ENCODE measurements around the gene CBX1. TPM values are rescaled to one million over a fixed set of nuclear protein-coding genes. Genes with fewer than 3 reads are reported as not detected.
A peak's percentile ranks its signal among the peaks of the same experiment; 100 is the strongest.

CBX1 gene
- total and polyA plus RNA-seq, 10 of the 15 experiments (the other 5 are each of a cell fraction or from before 2014, with no cell fraction given): 11.8 to 99.2 (median 43.5) TPM

DNA sequence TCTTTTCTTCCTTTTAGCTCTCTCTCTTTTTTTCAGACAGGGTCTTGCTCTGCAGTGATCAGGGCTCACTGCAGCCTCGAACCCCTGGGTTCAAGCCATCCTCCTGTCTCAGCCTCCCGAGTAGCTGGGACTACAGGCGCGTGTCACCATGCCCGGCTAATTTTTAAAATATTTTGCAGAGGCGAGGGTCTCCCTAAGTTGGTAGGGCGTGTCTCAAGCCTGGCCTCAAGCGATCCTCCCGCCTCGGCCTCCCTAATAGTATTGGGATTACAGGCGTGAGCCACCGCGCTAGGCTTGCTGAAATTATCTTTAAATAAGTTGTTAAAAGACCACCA lies 5.5 kb upstream of the CBX1 start:
- H3K4me2 ChIP-seq (ENCODE audit: control insufficient read depth, insufficient read depth): peak overlapping the region; percentile 3
- no TSS peak for BruUV-seq (replicated peaks)
- H3K9ac ChIP-seq (ENCODE audit: control insufficient read depth, insufficient read depth, low read length): peak overlapping the region; percentile 68
- in situ Hi-C loops (cut with MboI): no loop called here
- ChIA-PET CTCF (interaction anchor here (0.6 to 33.4 kb wide), 8 partner anchors 8 to 143 kb away, joined by 3 to 525 read pairs (median 8); partner anchors contain the start of gene CBX1), RAD21 (ENCODE audit: unreplicated experiment) (interaction anchor here (0.5 to 3.2 kb wide), 8 partner anchors 9 to 100 kb away, joined by 3 to 16 read pairs (median 4); no protein-coding TSS in a partner anchor), POLR2A (interaction anchor here (1.3 to 4.4 kb wide), 4 partner anchors 8 to 51 kb away, joined by 7 to 23 read pairs (median 12); no protein-coding TSS in a partner anchor), SMC1A (ENCODE audit: uncharacterized antibody, unreplicated experiment) (interaction anchor here (1.2 to 7.5 kb wide), 4 partner anchors 9 to 54 kb away, joined by 3 to 54 read pairs (median 22); no protein-coding TSS in a partner anchor)
- intact Hi-C loops (cut with micrococcal nuclease; ENCODE audit: unreplicated experiment): no loop called here
- no peaks in the 10 kb centered on the region for H3K27me3 ChIP-seq (replicated peaks in 1 of 2; ENCODE audit: control insufficient read depth in 2 of 2, insufficient read depth in 2 of 2, low read length in 1 of 2)
- DNase-seq (ENCODE audit: low read depth, low spot score) (no peak), ATAC-seq (no peak), FAIRE-seq (no peak)
- peak overlapping the region; percentile 80; the same call in 1 of the 2 replicates for H3K27ac ChIP-seq (ENCODE audit: control insufficient read depth, insufficient read depth)
- peaks cover 11% of the 10 kb centered on the region for H3K4me1 ChIP-seq (ENCODE audit: control insufficient read depth, insufficient read depth, low read length)
- peaks cover 38% of the 10 kb centered on the region for H3K79me2 ChIP-seq (ENCODE audit: control insufficient read depth, insufficient read depth, low read length)
- peak overlapping the region; percentile 42 for H2AFZ ChIP-seq (ENCODE audit: control insufficient read depth, low read depth, low read length)
- H3K36me3 ChIP-seq (ENCODE audit: control insufficient read depth in 2 of 2, insufficient read depth in 2 of 2, low read length in 1 of 2): no peaks in the 10 kb centered on the region
- 9% methylated on average over 13 of the region's 13 CpGs for WGBS (ENCODE audit: insufficient coverage, insufficient replicate concordance, low lambda C conversion rate, missing lambda C conversion rate)
- no peaks in the 10 kb centered on the region for H4K20me1 ChIP-seq (ENCODE audit: control insufficient read depth, insufficient read depth)
- peak overlapping the region; percentile 97 for H3K4me3 ChIP-seq
- no peak for TF ChIP-seq RBBP5 (conservative IDR thresholded peaks at IDR 0.05)
- 0 out of 2 replicates have a peak, but pooled peaks have one; percentile 17 for TF ChIP-seq MLLT1 (IDR thresholded peaks at IDR 0.05)
- no peak for TF ChIP-seq MEF2B (IDR thresholded peaks at IDR 0.05; ENCODE audit: partially characterized antibody, poor library complexity, severe bottlenecking)
- H3K9me3 ChIP-seq (replicated peaks; ENCODE audit: control insufficient read depth, insufficient read depth, low read length): peaks cover 3% of the 10 kb centered on the region; the same call in 2 of the 3 replicates

DNA sequence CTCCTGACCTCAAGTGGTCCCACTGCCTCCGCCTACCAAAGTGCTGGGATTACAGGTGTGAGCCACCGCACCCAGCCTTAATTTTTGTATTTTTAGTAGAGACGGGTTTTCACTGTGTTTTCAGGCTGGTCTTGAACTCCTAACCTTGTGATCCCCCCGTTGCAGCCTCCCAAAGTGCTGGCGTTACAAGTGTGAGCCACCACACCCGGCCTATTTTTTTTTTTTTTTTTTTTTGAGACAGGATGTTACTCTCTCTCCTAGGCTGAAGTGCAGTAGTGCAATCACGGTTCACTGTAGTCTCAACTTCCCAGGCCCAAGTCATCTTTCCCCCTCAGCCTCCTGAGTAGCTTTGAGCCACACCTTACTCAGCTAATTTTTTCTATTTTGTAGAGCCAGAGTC lies 3.2 kb upstream of the CBX1 start:
- SMC1A ChIA-PET (ENCODE audit: uncharacterized antibody, unreplicated experiment): no interaction called here
- in situ Hi-C loops (cut with MboI) (no loop called here), intact Hi-C loops (cut with micrococcal nuclease; ENCODE audit: unreplicated experiment) (no loop called here)
- CTCF ChIA-PET: interaction anchor here (33.4 kb wide), 1 partner anchor 25 kb away, joined by 525 read pairs; no protein-coding TSS in a partner anchor
- Histone ChIP-seq H3K9me3 (replicated peaks; ENCODE audit: control insufficient read depth, insufficient read depth, low read length) (peaks cover 3% of the 10 kb centered on the region; the same call in 2 of the 3 replicates), H3K27ac (ENCODE audit: control insufficient read depth, insufficient read depth) (no peak overlapping the region), H2AFZ (ENCODE audit: control insufficient read depth, low read depth, low read length) (no peak overlapping the region), H3K36me3 (ENCODE audit: control insufficient read depth in 2 of 2, insufficient read depth in 2 of 2, low read length in 1 of 2) (no peaks in the 10 kb centered on the region), H3K9ac (ENCODE audit: control insufficient read depth, insufficient read depth, low read length) (no peak overlapping the region), H3K27me3 (replicated peaks in 1 of 2; ENCODE audit: control insufficient read depth in 2 of 2, insufficient read depth in 2 of 2, low read length in 1 of 2) (no peaks in the 10 kb centered on the region), H4K20me1 (ENCODE audit: control insufficient read depth, insufficient read depth) (no peaks in the 10 kb centered on the region), H3K79me2 (ENCODE audit: control insufficient read depth, insufficient read depth, low read length) (peaks cover 32% of the 10 kb centered on the region), H3K4me2 (ENCODE audit: control insufficient read depth, insufficient read depth) (no peak overlapping the region), H3K4me3 (no peak overlapping the region), H3K4me1 (ENCODE audit: control insufficient read depth, insufficient read depth, low read length) (peaks cover 16% of the 10 kb centered on the region)
- FAIRE-seq (no peak), ATAC-seq (no peak), DNase-seq (ENCODE audit: low read depth, low spot score) (no peak)
- RAD21 ChIA-PET (ENCODE audit: unreplicated experiment): no interaction called here
- no TSS peak for BruUV-seq (replicated peaks)
- WGBS (ENCODE audit: insufficient coverage, insufficient replicate concordance, low lambda C conversion rate, missing lambda C conversion rate): 84% methylated on average over 7 of the region's 7 CpGs
- POLR2A ChIA-PET: interaction anchor here (1.2 to 4.1 kb wide), 2 partner anchors 8 to 9 kb away, joined by 3 to 32 read pairs; no protein-coding TSS in a partner anchor
- TF ChIP-seq ASH2L (IDR thresholded peaks at IDR 0.05; ENCODE audit: borderline replicate concordance, low read depth) (no peak), POU2F2 (IDR thresholded peaks at IDR 0.05; ENCODE audit: borderline replicate concordance, low read depth, low read length) (no peak), PAX5 (IDR thresholded peaks at IDR 0.05; ENCODE audit: borderline replicate concordance, low read depth, low read length) (no peak), PBX3 (IDR thresholded peaks at IDR 0.05; ENCODE audit: insufficient replicate concordance, low read depth, low read length) (no peak)
- TF ChIP-seq, protein P1, sequence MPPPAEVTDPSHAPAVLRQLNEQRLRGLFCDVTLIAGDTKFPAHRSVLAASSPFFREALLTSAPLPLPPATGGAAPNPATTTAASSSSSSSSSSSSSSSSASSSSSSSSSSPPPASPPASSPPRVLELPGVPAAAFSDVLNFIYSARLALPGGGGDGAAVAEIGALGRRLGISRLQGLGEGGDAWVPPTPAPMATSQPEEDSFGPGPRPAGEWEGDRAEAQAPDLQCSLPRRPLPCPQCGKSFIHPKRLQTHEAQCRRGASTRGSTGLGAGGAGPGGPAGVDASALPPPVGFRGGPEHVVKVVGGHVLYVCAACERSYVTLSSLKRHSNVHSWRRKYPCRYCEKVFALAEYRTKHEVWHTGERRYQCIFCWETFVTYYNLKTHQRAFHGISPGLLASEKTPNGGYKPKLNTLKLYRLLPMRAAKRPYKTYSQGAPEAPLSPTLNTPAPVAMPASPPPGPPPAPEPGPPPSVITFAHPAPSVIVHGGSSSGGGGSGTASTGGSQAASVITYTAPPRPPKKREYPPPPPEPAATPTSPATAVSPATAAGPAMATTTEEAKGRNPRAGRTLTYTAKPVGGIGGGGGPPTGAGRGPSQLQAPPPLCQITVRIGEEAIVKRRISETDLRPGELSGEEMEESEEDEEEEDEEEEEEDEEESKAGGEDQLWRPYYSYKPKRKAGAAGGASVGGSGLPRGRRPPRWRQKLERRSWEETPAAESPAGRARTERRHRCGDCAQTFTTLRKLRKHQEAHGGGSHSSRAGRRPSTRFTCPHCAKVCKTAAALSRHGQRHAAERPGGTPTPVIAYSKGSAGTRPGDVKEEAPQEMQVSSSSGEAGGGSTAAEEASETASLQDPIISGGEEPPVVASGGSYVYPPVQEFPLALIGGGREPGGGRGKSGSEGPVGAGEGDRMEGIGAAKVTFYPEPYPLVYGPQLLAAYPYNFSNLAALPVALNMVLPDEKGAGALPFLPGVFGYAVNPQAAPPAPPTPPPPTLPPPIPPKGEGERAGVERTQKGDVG (CRISPR knock-in tag; IDR thresholded peaks at IDR 0.05): no peak
- TF ChIP-seq, protein P2, sequence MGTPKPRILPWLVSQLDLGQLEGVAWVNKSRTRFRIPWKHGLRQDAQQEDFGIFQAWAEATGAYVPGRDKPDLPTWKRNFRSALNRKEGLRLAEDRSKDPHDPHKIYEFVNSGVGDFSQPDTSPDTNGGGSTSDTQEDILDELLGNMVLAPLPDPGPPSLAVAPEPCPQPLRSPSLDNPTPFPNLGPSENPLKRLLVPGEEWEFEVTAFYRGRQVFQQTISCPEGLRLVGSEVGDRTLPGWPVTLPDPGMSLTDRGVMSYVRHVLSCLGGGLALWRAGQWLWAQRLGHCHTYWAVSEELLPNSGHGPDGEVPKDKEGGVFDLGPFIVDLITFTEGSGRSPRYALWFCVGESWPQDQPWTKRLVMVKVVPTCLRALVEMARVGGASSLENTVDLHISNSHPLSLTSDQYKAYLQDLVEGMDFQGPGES (IDR thresholded peaks at IDR 0.05): no peak
